Testis (tissue), 3 donors: ENCODE data around the gene DUSP3. TPM values are rescaled to one million over a fixed set of nuclear protein-coding genes. Genes with fewer than 3 reads are reported as not detected.

ENCODE experiments used
- DNase-seq: peaks from one replicate; pipeline ENCODE4 v3.0.0-alpha.2; 2019
- H3K27ac ChIP-seq, 2 donors: fragments of 200-600 bp; sonication (generic); one replicate each; pipeline ENCODE4 v1.5.1; 2019
- H3K27me3 ChIP-seq: fragments of 200-600 bp; sonication (generic); one replicate; pipeline ENCODE4 v1.5.1; 2019
- H3K36me3 ChIP-seq: fragments of 200-600 bp; sonication (generic); one replicate; pipeline ENCODE4 v1.5.1; 2017; ENCODE audit warnings: low read depth; ENCODE audit errors: missing control alignments
- H3K4me1 ChIP-seq: fragments of 200-600 bp; sonication (generic); one replicate; pipeline ENCODE4 v1.5.1; 2019
- H3K4me3 ChIP-seq, 2 donors: fragments of 200-600 bp; sonication (generic); one replicate each; pipeline ENCODE4 v1.5.1; 2017 to 2019
- H3K9me3 ChIP-seq: fragments of 200-600 bp; sonication (generic); one replicate; pipeline ENCODE4 v1.5.1; 2017
- CTCF ChIP-seq, 3 experiments: fragments of 450-650 bp in 2 of 3; fragments of 200-600 bp in 1 of 3; sonication (generic) in 1 of 3; IDR thresholded peaks; one replicate each; pipeline ENCODE4 v1.5.1; 2016 to 2019; ENCODE audit warnings: antibody characterized with exemption in 3 of 3, mild to moderate bottlenecking in 2 of 3, moderate library complexity in 1 of 3
- POLR2A ChIP-seq: fragments of 450-650 bp; IDR thresholded peaks from one replicate; pipeline ENCODE4 v1.6.1; 2017; ENCODE audit warnings: antibody characterized with exemption, mild to moderate bottlenecking, moderate library complexity
- WGBS, 2 donors: methylation state at CpG; one replicate each; pipeline ENCODE4 v1.1.5; 2018; 5-methylcytosine and 5-hydroxymethylcytosine counted together
- intact Hi-C: fragments of 100-400 bp; cut with DNase I; formaldehyde crosslinking; loops from one replicate; pipeline ENCODE4 v1.15.1; 2023; ENCODE audit warnings: low total_unique reads
- polyA plus RNA-seq: library from polyadenylated mRNA; stranded (reverse); fragments of 350-450 nt; fragmentation: Illumina TruSeq; extraction: RNeasy Lipid Tissue Mini Kit (QIAGEN cat#74804); gene quantifications from one replicate; pipeline ENCODE4 v1.2.3, GENCODE V29; 2014; ENCODE audit warnings: low read depth, low replicate concordance; ENCODE audit not compliant: insufficient read depth
- total RNA-seq, 2 donors: library from RNA; depleted of rRNA; stranded (reverse); fragments of >200 nt; gene quantifications; one replicate each; pipeline ENCODE4 v1.2.3, GENCODE V29; 2016

The DUSP3 gene
- total and polyA plus RNA-seq, 3 donors from 2014 or later: 54.8 to 75.1 (median 59.2) TPM

- WGBS, 2 donors: 84 to 90% methylated on average over 6 to 10 of the region's 10 CpGs
- Histone ChIP-seq H3K27ac (no peak overlapping the region), H3K27me3 (no peaks in the 10 kb centered on the region), H3K36me3 (no peaks in the 10 kb centered on the region), H3K4me1 (no peaks in the 10 kb centered on the region), H3K4me3 (no peak overlapping the region), H3K9me3 (no peaks in the 10 kb centered on the region)
- no peak for DNase-seq
- no peak for TF ChIP-seq CTCF (IDR thresholded peaks at IDR 0.05)
- TF ChIP-seq POLR2A: no peak
- intact Hi-C loops: no loop called here
Observed at GRCh38 chr17:43812396-43813265, 33.9 kb upstream of the DUSP3 start.

- H3K36me3 ChIP-seq: no peaks in the 10 kb centered on the region
- intact Hi-C loops: no loop called here
- H3K4me1 ChIP-seq: no peaks in the 10 kb centered on the region
- 90% methylated on average over 5 of the region's 5 CpGs for WGBS, 2 donors
- DNase-seq: no peak
- no peaks in the 10 kb centered on the region for H3K27me3 ChIP-seq
- H3K9me3 ChIP-seq: no peaks in the 10 kb centered on the region
- no peak overlapping the region for H3K27ac ChIP-seq
- H3K4me3 ChIP-seq: no peak overlapping the region
- TF ChIP-seq POLR2A: no peak
- no peak for TF ChIP-seq CTCF (IDR thresholded peaks at IDR 0.05)
Observed at GRCh38 chr17:43810823-43811222, 32.0 kb upstream of the DUSP3 start.

- H3K4me1 ChIP-seq: no peaks in the 10 kb centered on the region
- WGBS, 2 donors: 86 to 88% methylated on average over 4 of the region's 4 CpGs
- no peak for DNase-seq
- no peaks in the 10 kb centered on the region for H3K27me3 ChIP-seq
- H3K36me3 ChIP-seq: no peaks in the 10 kb centered on the region
- TF ChIP-seq POLR2A: no peak
- TF ChIP-seq CTCF (IDR thresholded peaks at IDR 0.05): no peak
- intact Hi-C loops: no loop called here
- no peaks in the 10 kb centered on the region for H3K9me3 ChIP-seq
- H3K4me3 ChIP-seq: no peak overlapping the region
- no peak overlapping the region for H3K27ac ChIP-seq
Observed at GRCh38 chr17:43810226-43810715, 31.5 kb upstream of the DUSP3 start.

GRCh38 chr17:43809121-43809520, 30.3 kb upstream of the DUSP3 start:
- Histone ChIP-seq H3K36me3 (no peaks in the 10 kb centered on the region), H3K4me3 (no peak overlapping the region), H3K4me1 (no peaks in the 10 kb centered on the region), H3K27me3 (no peaks in the 10 kb centered on the region), H3K9me3 (no peaks in the 10 kb centered on the region), H3K27ac (no peak overlapping the region)
- intact Hi-C loops: no loop called here
- no peak for TF ChIP-seq POLR2A
- TF ChIP-seq CTCF (IDR thresholded peaks at IDR 0.05): no peak
- no peak for DNase-seq
- WGBS, 2 donors: 90 to 94% methylated on average over 5 of the region's 5 CpGs
